Tibial nerve (tissue), 4 donors: ENCODE data around the gene ADAMTS17. TPM values are rescaled to one million over a fixed set of nuclear protein-coding genes. Genes with fewer than 3 reads are reported as not detected.

Experiments
- DNase-seq, 2 donors: peaks; one replicate each; pipeline ENCODE4 v3.0.0-alpha.2; 2019; ENCODE audit warnings: low spot score in 2 of 2
- H3K27ac ChIP-seq, 4 donors: fragments of 200-600 bp; sonication (generic) in 3 of 4; one replicate each; pipeline ENCODE4 v1.5.1; 2017 to 2019; ENCODE audit warnings: mild to moderate bottlenecking in 1 of 4
- H3K27me3 ChIP-seq, 2 donors: fragments of 200-600 bp; sonication (generic) in 1 of 2; one replicate each; pipeline versions ENCODE4 v1.5.1 to v1.6.0; 2017 to 2019
- H3K36me3 ChIP-seq, 3 donors: fragments of 200-600 bp; sonication (generic); one replicate each; pipeline ENCODE4 v1.5.1; 2018 to 2019
- H3K4me1 ChIP-seq, 4 donors: fragments of 200-600 bp; sonication (generic) in 3 of 4; one replicate each; pipeline ENCODE4 v1.5.1; 2017 to 2019
- H3K4me3 ChIP-seq, 4 donors: fragments of 200-600 bp; sonication (generic) in 3 of 4; one replicate each; pipeline ENCODE4 v1.5.1; 2017 to 2019; ENCODE audit warnings: mild to moderate bottlenecking in 1 of 4, moderate library complexity in 1 of 4
- H3K9me3 ChIP-seq, 4 donors: fragments of 200-600 bp; sonication (generic) in 3 of 4; one replicate each; pipeline ENCODE4 v1.5.1; 2017 to 2019
- CTCF ChIP-seq, 5 experiments: fragments of 200-600 bp in 3 of 5; fragments of 450-650 bp in 2 of 5; sonication (generic) in 3 of 5; IDR thresholded peaks; one replicate each; pipeline ENCODE4 v1.5.1; 2016 to 2019; ENCODE audit warnings: antibody characterized with exemption in 5 of 5, mild to moderate bottlenecking in 3 of 5, moderate library complexity in 2 of 5
- EP300 ChIP-seq, 2 donors: sonication (generic); formaldehyde crosslinking; IDR thresholded peaks; one replicate each; pipeline ENCODE4 v1.6.1; 2017; ENCODE audit warnings: antibody characterized with exemption in 2 of 2, mild to moderate bottlenecking in 1 of 2
- POLR2A ChIP-seq, 2 donors: fragments of 450-650 bp; IDR thresholded peaks; one replicate each; pipeline ENCODE4 v1.6.1; 2017; ENCODE audit warnings: antibody characterized with exemption in 2 of 2, mild to moderate bottlenecking in 2 of 2, moderate library complexity in 2 of 2
- WGBS, 2 donors: methylation state at CpG; one replicate each; pipeline ENCODE4 v1.1.5; 2018; 5-methylcytosine and 5-hydroxymethylcytosine counted together
- total RNA-seq, 4 donors: library from RNA; depleted of rRNA; stranded (reverse); fragments of >200 nt; gene quantifications; one replicate each; pipeline ENCODE4 v1.1.0, GENCODE V29; 2016

ADAMTS17 gene
- total RNA-seq, 4 donors from 2014 or later, result 0.66 to 5.5 (median 3.7) TPM

GRCh38 chr15:99994849-99995248, 346.9 kb downstream of the ADAMTS17 start:
- H3K9me3 ChIP-seq, result no peaks in the 10 kb centered on the region
- no peaks in the 10 kb centered on the region for H3K27me3 ChIP-seq
- H3K27ac ChIP-seq, result no peak overlapping the region
- no peak for TF ChIP-seq EP300 (IDR thresholded peaks at IDR 0.05)
- no peak for TF ChIP-seq POLR2A (IDR thresholded peaks at IDR 0.05)
- TF ChIP-seq CTCF (IDR thresholded peaks at IDR 0.05), result no peak
- 58 to 68% methylated on average over 6 of the region's 6 CpGs for WGBS, 2 donors
- no peak for DNase-seq
- H3K36me3 ChIP-seq, result peaks cover 0 to 5% (median 0%) of the 10 kb centered on the region in 3 donors
- no peaks in the 10 kb centered on the region for H3K4me1 ChIP-seq
- H3K4me3 ChIP-seq, result no peak overlapping the region

- no peaks in the 10 kb centered on the region for H3K27me3 ChIP-seq
Observed at GRCh38 chr15:99993681-99994131, 348.1 kb downstream of the ADAMTS17 start.

GRCh38 chr15:99993262-99993661, 348.5 kb downstream of the ADAMTS17 start:
- DNase-seq, result no peak
- H3K27ac ChIP-seq, result no peak overlapping the region
- H3K4me1 ChIP-seq, result no peaks in the 10 kb centered on the region
- no peak for TF ChIP-seq CTCF (IDR thresholded peaks at IDR 0.05)
- TF ChIP-seq POLR2A (IDR thresholded peaks at IDR 0.05), result no peak
- no peak for TF ChIP-seq EP300 (IDR thresholded peaks at IDR 0.05)
- H3K9me3 ChIP-seq, result peaks cover 0 to 1% (median 0%) of the 10 kb centered on the region in 4 donors
- no peak overlapping the region for H3K4me3 ChIP-seq
- H3K36me3 ChIP-seq, result peaks cover 0 to 5% (median 0%) of the 10 kb centered on the region in 3 donors
- H3K27me3 ChIP-seq, result no peaks in the 10 kb centered on the region
- 87 to 96% methylated on average over 8 of the region's 8 CpGs for WGBS, 2 donors

More at GRCh38 chr15:99993681-99994131, 348.1 kb downstream of the ADAMTS17 start:
- H3K4me1 ChIP-seq, result no peaks in the 10 kb centered on the region
- WGBS, 2 donors, result 83 to 86% methylated on average over 10 of the region's 10 CpGs
- peaks cover 0 to 5% (median 0%) of the 10 kb centered on the region in 3 donors for H3K36me3 ChIP-seq
- no peak overlapping the region for H3K4me3 ChIP-seq
- no peak overlapping the region for H3K27ac ChIP-seq
- no peak for DNase-seq
- no peaks in the 10 kb centered on the region for H3K9me3 ChIP-seq
- no peak for TF ChIP-seq POLR2A (IDR thresholded peaks at IDR 0.05)

GRCh38 chr15:99992611-99993231, 349.1 kb downstream of the ADAMTS17 start:
- TF ChIP-seq CTCF (IDR thresholded peaks at IDR 0.05) (no peak), POLR2A (IDR thresholded peaks at IDR 0.05) (no peak), EP300 (IDR thresholded peaks at IDR 0.05) (no peak)
- 89 to 93% methylated on average over 28 to 29 of the region's 29 CpGs for WGBS, 2 donors
- DNase-seq, result no peak
- no peaks in the 10 kb centered on the region for H3K27me3 ChIP-seq
- H3K4me3 ChIP-seq, result no peak overlapping the region
- H3K4me1 ChIP-seq, result no peaks in the 10 kb centered on the region
- no peak overlapping the region for H3K27ac ChIP-seq
- H3K36me3 ChIP-seq, result peaks cover 0 to 5% (median 0%) of the 10 kb centered on the region in 3 donors
- H3K9me3 ChIP-seq, result peaks cover 0 to 5% (median 0%) of the 10 kb centered on the region in 4 donors

- WGBS, 2 donors, result 81 to 82% methylated on average over 9 of the region's 9 CpGs
- Histone ChIP-seq H3K27me3 (no peaks in the 10 kb centered on the region), H3K36me3 (peaks cover 0 to 5% (median 0%) of the 10 kb centered on the region in 3 donors), H3K9me3 (peaks cover 0 to 5% (median 0%) of the 10 kb centered on the region in 4 donors), H3K27ac (no peak overlapping the region), H3K4me3 (no peak overlapping the region), H3K4me1 (peaks cover 0 to 35% (median 9%) of the 10 kb centered on the region in 4 donors)
- no peak for DNase-seq
- TF ChIP-seq EP300 (IDR thresholded peaks at IDR 0.05) (no peak), POLR2A (IDR thresholded peaks at IDR 0.05) (no peak), CTCF (IDR thresholded peaks at IDR 0.05) (no peak)
Observed at GRCh38 chr15:99989095-99989494, 352.7 kb downstream of the ADAMTS17 start.
